ENCODE measurements around the gene FBH1. TPM values are rescaled to one million over a fixed set of nuclear protein-coding genes. Genes with fewer than 3 reads are reported as not detected.

FBH1 gene
- polyA plus RNA-seq, 1 donor from 2014 or later, result 41.1 TPM

DNA sequence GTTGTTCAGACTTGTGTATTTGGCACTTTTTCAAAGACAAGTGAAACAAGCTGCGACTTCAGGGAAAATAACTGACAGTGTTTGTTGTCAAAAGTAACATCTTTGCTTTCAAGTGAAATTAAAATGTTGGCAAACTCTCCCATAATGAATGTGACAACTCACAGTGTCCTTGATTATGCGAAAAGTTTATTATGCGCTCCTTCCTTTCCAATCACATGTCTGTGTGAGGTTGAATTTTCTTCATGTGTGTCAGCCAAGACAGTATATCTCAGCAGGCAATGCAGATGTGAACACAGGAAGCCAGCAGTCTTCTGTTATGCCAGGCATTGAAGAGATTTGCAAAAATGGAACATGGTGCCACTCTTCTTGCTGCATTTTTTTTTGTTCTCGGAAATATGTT is 28.7 kb downstream of the FBH1 start:
- H3K9me2 ChIP-seq (ENCODE audit: insufficient read depth, low read length), result no peaks in the 10 kb centered on the region
- H3K36me3 ChIP-seq (ENCODE audit: insufficient read depth, low read length), result peaks cover 26% of the 10 kb centered on the region
- no peak overlapping the region for H3K27ac ChIP-seq (ENCODE audit: low read length)
- no peak overlapping the region for H3K9ac ChIP-seq (ENCODE audit: low read length)
- no peaks in the 10 kb centered on the region for H3K9me3 ChIP-seq (ENCODE audit: low read length)
- H3K27me3 ChIP-seq (ENCODE audit: insufficient read depth, low read depth, low read length), result no peaks in the 10 kb centered on the region
- H2AFZ ChIP-seq (ENCODE audit: low read depth, low read length), result no peak overlapping the region
- H3K4me2 ChIP-seq (ENCODE audit: low read length), result no peak overlapping the region
- no peaks in the 10 kb centered on the region for H4K20me1 ChIP-seq (ENCODE audit: insufficient read depth)
- TF ChIP-seq SMC3 (conservative IDR thresholded peaks at IDR 0.05; ENCODE audit: poor library complexity), result no peak
- no peaks in the 10 kb centered on the region for H3K79me2 ChIP-seq (replicated peaks; ENCODE audit: insufficient read depth, low read length)
- no peak overlapping the region for H3K4me3 ChIP-seq (ENCODE audit: low read length)
- no peaks in the 10 kb centered on the region for H3F3A ChIP-seq (ENCODE audit: insufficient read depth, low read length, poor library complexity, severe bottlenecking)

DNA sequence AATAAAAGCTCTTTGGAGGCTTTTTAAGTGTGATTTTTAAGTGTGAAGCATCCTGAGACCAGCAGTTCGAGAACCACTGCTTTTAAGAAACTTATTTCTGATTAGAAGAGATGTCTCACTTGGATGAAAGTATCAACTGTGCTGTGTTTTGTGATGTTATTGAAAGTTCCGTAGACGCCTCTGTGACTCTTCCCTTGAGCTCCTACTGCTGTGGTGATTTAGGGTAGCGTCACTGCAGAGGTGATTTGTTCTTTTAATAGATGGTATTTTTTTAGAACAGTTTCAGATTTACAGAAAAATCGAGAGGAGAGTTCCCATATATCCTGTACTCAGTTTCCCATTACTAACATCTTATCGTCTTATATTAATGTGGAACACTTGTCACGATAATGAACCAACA is 29.5 kb downstream of the FBH1 start:
- Histone ChIP-seq H4K20me1 (ENCODE audit: insufficient read depth) (no peaks in the 10 kb centered on the region), H3K9ac (ENCODE audit: low read length) (no peak overlapping the region), H3K79me2 (replicated peaks; ENCODE audit: insufficient read depth, low read length) (no peaks in the 10 kb centered on the region), H3K27ac (ENCODE audit: low read length) (no peak overlapping the region), H3K4me2 (ENCODE audit: low read length) (no peak overlapping the region), H3K9me2 (ENCODE audit: insufficient read depth, low read length) (no peaks in the 10 kb centered on the region), H3F3A (ENCODE audit: insufficient read depth, low read length, poor library complexity, severe bottlenecking) (no peaks in the 10 kb centered on the region), H3K36me3 (ENCODE audit: insufficient read depth, low read length) (peaks cover 29% of the 10 kb centered on the region), H2AFZ (ENCODE audit: low read depth, low read length) (no peak overlapping the region), H3K9me3 (ENCODE audit: low read length) (no peaks in the 10 kb centered on the region), H3K4me3 (ENCODE audit: low read length) (no peak overlapping the region), H3K27me3 (ENCODE audit: insufficient read depth, low read depth, low read length) (no peaks in the 10 kb centered on the region)
- TF ChIP-seq CTCF (IDR thresholded peaks at IDR 0.05; ENCODE audit: poor library complexity, severe bottlenecking) (no peak), POLR2AphosphoS5 (IDR thresholded peaks at IDR 0.05) (no peak), TAF1 (IDR thresholded peaks at IDR 0.05; ENCODE audit: low read depth) (no peak), SMC3 (conservative IDR thresholded peaks at IDR 0.05; ENCODE audit: poor library complexity) (no peak), EP300 (conservative IDR thresholded peaks at IDR 0.05; ENCODE audit: poor library complexity, severe bottlenecking) (no peak), EZH2 (IDR thresholded peaks at IDR 0.05; ENCODE audit: borderline replicate concordance, insufficient read depth, low read length, poor library complexity, severe bottlenecking) (no peak), MXI1 (conservative IDR thresholded peaks at IDR 0.05; ENCODE audit: poor library complexity, severe bottlenecking) (no peak), RAD21 (conservative IDR thresholded peaks at IDR 0.05) (no peak), REST (IDR thresholded peaks at IDR 0.05; ENCODE audit: borderline replicate concordance) (no peak)

- Histone ChIP-seq H3F3A (ENCODE audit: insufficient read depth, low read length, poor library complexity, severe bottlenecking) (no peaks in the 10 kb centered on the region), H2AFZ (ENCODE audit: low read depth, low read length) (no peak overlapping the region), H3K27me3 (ENCODE audit: insufficient read depth, low read depth, low read length) (no peaks in the 10 kb centered on the region), H3K9me2 (ENCODE audit: insufficient read depth, low read length) (no peaks in the 10 kb centered on the region), H4K20me1 (ENCODE audit: insufficient read depth) (no peaks in the 10 kb centered on the region), H3K9ac (ENCODE audit: low read length) (no peak overlapping the region), H3K9me3 (ENCODE audit: low read length) (no peaks in the 10 kb centered on the region), H3K27ac (ENCODE audit: low read length) (no peak overlapping the region), H3K4me3 (ENCODE audit: low read length) (no peak overlapping the region), H3K36me3 (ENCODE audit: insufficient read depth, low read length) (peaks cover 18% of the 10 kb centered on the region), H3K4me2 (ENCODE audit: low read length) (no peak overlapping the region), H3K79me2 (replicated peaks; ENCODE audit: insufficient read depth, low read length) (no peaks in the 10 kb centered on the region)
- TF ChIP-seq SMC3 (conservative IDR thresholded peaks at IDR 0.05; ENCODE audit: poor library complexity), result no peak
- TF ChIP-seq MXI1 (conservative IDR thresholded peaks at IDR 0.05; ENCODE audit: poor library complexity, severe bottlenecking), result no peak
- TF ChIP-seq TAF1 (IDR thresholded peaks at IDR 0.05; ENCODE audit: low read depth), result no peak
- no peak for TF ChIP-seq CTCF (IDR thresholded peaks at IDR 0.05; ENCODE audit: poor library complexity, severe bottlenecking)
- no peak for TF ChIP-seq EP300 (conservative IDR thresholded peaks at IDR 0.05; ENCODE audit: poor library complexity, severe bottlenecking)
- TF ChIP-seq EZH2 (IDR thresholded peaks at IDR 0.05; ENCODE audit: borderline replicate concordance, insufficient read depth, low read length, poor library complexity, severe bottlenecking), result no peak
- no peak for TF ChIP-seq POLR2AphosphoS5 (IDR thresholded peaks at IDR 0.05)
- TF ChIP-seq REST (IDR thresholded peaks at IDR 0.05; ENCODE audit: borderline replicate concordance), result no peak
- TF ChIP-seq RAD21 (conservative IDR thresholded peaks at IDR 0.05), result no peak
Measured at GRCh38 chr10:5921746-5922145, 31.7 kb downstream of the FBH1 start.

Measured in neural cell (in vitro differentiated cells).